Retinal pigment epithelial cell (primary cell): ENCODE data around the gene RYR2.

Experiments used
- DNase-seq: peaks from one replicate; pipeline ENCODE4 v3.0.0-alpha.2; 2010; ENCODE audit warnings: low read depth
- H3K4me3 ChIP-seq: 2 replicates; pipeline ENCODE4 v1.5.1; 2011; ENCODE audit warnings: mild to moderate bottlenecking, low read length, control low read depth, moderate library complexity
- TF ChIP-seq, protein P1 (sequence below): conservative IDR thresholded peaks from 2 replicates; pipeline ENCODE4 v1.5.1; 2011; ENCODE audit warnings: low read depth, low read length, control low read depth, inconsistent platforms

Gene RYR2

GRCh38 chr1:237050185-237050584 lies 8.2 kb downstream of the RYR2 start:
- TF ChIP-seq, protein P1, sequence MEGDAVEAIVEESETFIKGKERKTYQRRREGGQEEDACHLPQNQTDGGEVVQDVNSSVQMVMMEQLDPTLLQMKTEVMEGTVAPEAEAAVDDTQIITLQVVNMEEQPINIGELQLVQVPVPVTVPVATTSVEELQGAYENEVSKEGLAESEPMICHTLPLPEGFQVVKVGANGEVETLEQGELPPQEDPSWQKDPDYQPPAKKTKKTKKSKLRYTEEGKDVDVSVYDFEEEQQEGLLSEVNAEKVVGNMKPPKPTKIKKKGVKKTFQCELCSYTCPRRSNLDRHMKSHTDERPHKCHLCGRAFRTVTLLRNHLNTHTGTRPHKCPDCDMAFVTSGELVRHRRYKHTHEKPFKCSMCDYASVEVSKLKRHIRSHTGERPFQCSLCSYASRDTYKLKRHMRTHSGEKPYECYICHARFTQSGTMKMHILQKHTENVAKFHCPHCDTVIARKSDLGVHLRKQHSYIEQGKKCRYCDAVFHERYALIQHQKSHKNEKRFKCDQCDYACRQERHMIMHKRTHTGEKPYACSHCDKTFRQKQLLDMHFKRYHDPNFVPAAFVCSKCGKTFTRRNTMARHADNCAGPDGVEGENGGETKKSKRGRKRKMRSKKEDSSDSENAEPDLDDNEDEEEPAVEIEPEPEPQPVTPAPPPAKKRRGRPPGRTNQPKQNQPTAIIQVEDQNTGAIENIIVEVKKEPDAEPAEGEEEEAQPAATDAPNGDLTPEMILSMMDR = no peak
- H3K4me3 ChIP-seq = no peak overlapping the region
- DNase-seq = no peak

GRCh38 chr1:237050915-237051314 lies 8.9 kb downstream of the RYR2 start:
- TF ChIP-seq, protein P1 = no peak
- DNase-seq = no peak
- no peak overlapping the region for H3K4me3 ChIP-seq

DNA sequence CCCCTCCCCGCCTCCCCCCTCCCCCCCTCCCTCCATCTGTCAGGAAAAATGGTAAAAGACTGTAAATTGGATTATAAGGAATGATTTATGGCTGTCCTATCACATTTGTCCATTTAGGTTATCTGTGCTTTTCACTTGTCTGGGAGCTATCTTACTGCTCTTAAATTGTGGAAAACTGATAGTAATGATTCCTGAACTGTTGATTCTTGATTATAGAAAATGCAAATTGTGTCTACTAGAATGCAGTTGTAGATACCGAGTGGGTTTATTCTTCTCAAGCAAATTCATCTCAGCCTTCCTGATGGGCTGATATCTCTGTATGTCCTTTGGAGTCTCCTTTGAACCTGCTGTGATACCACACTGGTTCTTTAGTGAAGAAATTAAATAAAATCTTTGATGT lies 12.3 kb downstream of the RYR2 start:
- H3K4me3 ChIP-seq = no peak overlapping the region
- TF ChIP-seq, protein P1 = no peak
- no peak for DNase-seq

DNA sequence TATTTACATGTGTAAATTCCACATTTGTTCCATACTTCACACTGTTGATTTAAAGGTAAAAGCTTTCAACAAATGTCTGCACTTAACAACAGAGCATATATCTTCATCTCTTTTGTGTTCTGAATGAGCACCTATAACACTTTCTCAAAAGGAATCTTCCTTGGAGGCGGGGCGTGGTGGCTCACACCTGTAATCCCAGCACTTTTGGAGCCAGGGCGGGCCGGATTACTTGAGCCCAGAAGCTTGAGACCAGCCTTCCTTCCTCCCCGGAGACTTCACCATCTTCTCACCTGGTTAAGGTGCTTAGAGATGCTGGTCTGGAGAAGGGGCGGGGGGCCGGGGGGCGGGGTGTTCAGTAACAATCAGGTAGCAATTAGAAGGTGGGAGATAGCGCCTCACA lies 16.5 kb downstream of the RYR2 start:
- TF ChIP-seq, protein P1 = no peak
- no peak overlapping the region for H3K4me3 ChIP-seq
- DNase-seq = no peak

- TF ChIP-seq, protein P1 = no peak
- no peak overlapping the region for H3K4me3 ChIP-seq
- no peak for DNase-seq
Observed at GRCh38 chr1:237059244-237059643, 17.3 kb downstream of the RYR2 start.

DNA sequence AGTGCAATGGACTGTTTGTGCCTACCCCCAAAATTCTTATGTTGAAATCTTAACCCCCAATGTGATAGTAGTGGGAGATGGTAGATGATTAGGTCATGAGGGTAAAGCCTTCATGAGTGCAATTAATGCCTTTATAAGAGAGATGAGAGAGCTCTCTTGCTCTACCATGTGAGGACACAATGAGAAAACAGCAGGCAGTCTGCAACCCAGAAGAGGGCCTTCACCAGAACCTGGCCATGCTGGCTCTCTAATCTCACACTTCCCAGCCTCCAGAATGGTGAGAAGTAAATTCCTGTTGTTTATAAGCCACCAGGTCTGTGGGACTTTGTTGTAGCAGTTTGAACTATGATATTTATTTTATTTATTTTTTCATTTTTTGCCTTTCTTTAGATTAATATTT lies 21.0 kb downstream of the RYR2 start:
- no peak for DNase-seq
- H3K4me3 ChIP-seq = no peak overlapping the region
- TF ChIP-seq, protein P1 = no peak

DNA sequence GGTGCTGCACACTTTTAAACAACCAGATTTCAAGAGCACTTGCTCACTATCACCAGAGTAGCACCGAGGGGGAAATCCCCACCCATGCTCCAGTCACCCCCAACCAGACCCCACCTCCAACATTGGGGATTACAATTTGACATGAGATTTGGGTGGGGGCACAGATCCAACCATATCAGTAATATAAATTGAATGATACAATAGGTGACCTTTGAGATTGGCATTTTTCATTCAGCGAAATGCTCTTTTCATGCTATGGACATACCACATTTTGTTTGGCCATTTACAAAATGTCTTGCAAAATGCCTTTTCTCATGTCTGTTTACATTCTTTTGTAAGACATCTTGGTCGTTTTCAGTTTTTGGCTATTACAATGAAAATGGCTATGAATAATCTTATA lies 23.9 kb downstream of the RYR2 start:
- TF ChIP-seq, protein P1 = no peak
- DNase-seq = no peak
- no peak overlapping the region for H3K4me3 ChIP-seq
